Putamen (tissue), 1 donor: ENCODE data around the gene SPIN2B.
"Not testable (repeated sequence)": the region's sequence is repeated elsewhere in the genome, so short reads cannot be mapped to it uniquely, and the experiment has no call there.

Source experiments
- DNase-seq: peaks from one replicate; pipeline ENCODE4 v3.0.0-alpha.2; 2016; ENCODE audit warnings: low spot score

Gene SPIN2B

GRCh38 chrX:57121162-57121755 lies at the start of gene SPIN2B:
SPIN2B (minus strand) TSS chrX:57121548.
- DNase-seq, result peak; percentile 74

GRCh38 chrX:57156397-57157049 lies 35.2 kb upstream of the SPIN2B start:
- peak; percentile 13 for DNase-seq

- no peak for DNase-seq
Measured at GRCh38 chrX:57155171-57155570, 33.8 kb upstream of the SPIN2B start.

GRCh38 chrX:57152222-57152621 lies 30.9 kb upstream of the SPIN2B start:
- not testable (repeated sequence) for DNase-seq

- no peak for DNase-seq
Measured at GRCh38 chrX:57138674-57139073, 17.3 kb upstream of the SPIN2B start.

- no peak for DNase-seq
Measured at GRCh38 chrX:57137501-57137900, 16.2 kb upstream of the SPIN2B start.

- DNase-seq, result not testable (repeated sequence)
Measured at GRCh38 chrX:57137073-57137472, 15.7 kb upstream of the SPIN2B start, which contains the start of gene SPIN2A. SPIN2A (minus strand) TSS chrX:57137397; CDS start chrX:57136597, 800 bp downstream.

GRCh38 chrX:57136589-57136988 lies 15.2 kb upstream of the SPIN2B start:
- not testable (repeated sequence) for DNase-seq

GRCh38 chrX:57135287-57135686 lies 13.9 kb upstream of the SPIN2B start:
- DNase-seq, result no peak

- DNase-seq, result no peak
Measured at GRCh38 chrX:57134702-57135101, 13.4 kb upstream of the SPIN2B start.

- no peak for DNase-seq
Measured at GRCh38 chrX:57133706-57134105, 12.4 kb upstream of the SPIN2B start.

GRCh38 chrX:57133284-57133683 lies 11.9 kb upstream of the SPIN2B start:
- not testable (repeated sequence) for DNase-seq

GRCh38 chrX:57132046-57132445 lies 10.7 kb upstream of the SPIN2B start:
- DNase-seq, result no peak

- DNase-seq, result no peak
Measured at GRCh38 chrX:57121816-57122215, 468 bp upstream of the SPIN2B start.

GRCh38 chrX:57120619-57121161 lies 658 bp downstream of the SPIN2B start:
- peak; percentile 1 for DNase-seq

GRCh38 chrX:57119416-57119815 lies 1.9 kb downstream of the SPIN2B start:
- peak; percentile 0 for DNase-seq

- not testable (repeated sequence) for DNase-seq
Measured at GRCh38 chrX:57117566-57117965, 3.8 kb downstream of the SPIN2B start.

GRCh38 chrX:57104921-57105398 lies 16.4 kb downstream of the SPIN2B start:
- no peak for DNase-seq

- DNase-seq, result no peak
Measured at GRCh38 chrX:57104406-57104805, 16.9 kb downstream of the SPIN2B start.

- no peak for DNase-seq
Measured at GRCh38 chrX:57103489-57103888, 17.9 kb downstream of the SPIN2B start.

- not testable (repeated sequence) for DNase-seq
Measured at GRCh38 chrX:57102918-57103317, 18.4 kb downstream of the SPIN2B start.

GRCh38 chrX:57083143-57083542 lies 38.2 kb downstream of the SPIN2B start:
- no peak for DNase-seq

- DNase-seq, result no peak
Measured at GRCh38 chrX:57074458-57074857, 46.9 kb downstream of the SPIN2B start.
